GM13976 (cell line): ENCODE data around the gene SLC9A6.

Experiments used
- DNase-seq: peaks from one replicate; pipeline ENCODE4 v3.0.0; 2012; ENCODE audit warnings: low spot score
- in situ Hi-C: fragments of 300-500 bp; cut with MboI; formaldehyde crosslinking; loops from one replicate; pipeline ENCODE4 v1.12.0; 2022; ENCODE audit warnings: low sequenced_read_pairs, mixed read lengths, inconsistent platforms; ENCODE audit not compliant: unreplicated experiment
- TF ChIP-seq, protein P1 (sequence below): IDR thresholded peaks from 2 replicates; pipeline ENCODE4 v1.5.1; 2012; ENCODE audit warnings: borderline replicate concordance, mild to moderate bottlenecking; ENCODE audit not compliant: insufficient read depth; ENCODE audit errors: extremely low read depth, missing control alignments, control extremely low read depth

SLC9A6 gene

GRCh38 chrX:135985157-135985972 is at the start of gene SLC9A6:
Gene SLC9A6, plus strand, starts transcription at chrX:135985435. Its CDS starts 224 bp downstream, at chrX:135985659.
- peak; percentile 84 for DNase-seq
- TF ChIP-seq, protein P1, sequence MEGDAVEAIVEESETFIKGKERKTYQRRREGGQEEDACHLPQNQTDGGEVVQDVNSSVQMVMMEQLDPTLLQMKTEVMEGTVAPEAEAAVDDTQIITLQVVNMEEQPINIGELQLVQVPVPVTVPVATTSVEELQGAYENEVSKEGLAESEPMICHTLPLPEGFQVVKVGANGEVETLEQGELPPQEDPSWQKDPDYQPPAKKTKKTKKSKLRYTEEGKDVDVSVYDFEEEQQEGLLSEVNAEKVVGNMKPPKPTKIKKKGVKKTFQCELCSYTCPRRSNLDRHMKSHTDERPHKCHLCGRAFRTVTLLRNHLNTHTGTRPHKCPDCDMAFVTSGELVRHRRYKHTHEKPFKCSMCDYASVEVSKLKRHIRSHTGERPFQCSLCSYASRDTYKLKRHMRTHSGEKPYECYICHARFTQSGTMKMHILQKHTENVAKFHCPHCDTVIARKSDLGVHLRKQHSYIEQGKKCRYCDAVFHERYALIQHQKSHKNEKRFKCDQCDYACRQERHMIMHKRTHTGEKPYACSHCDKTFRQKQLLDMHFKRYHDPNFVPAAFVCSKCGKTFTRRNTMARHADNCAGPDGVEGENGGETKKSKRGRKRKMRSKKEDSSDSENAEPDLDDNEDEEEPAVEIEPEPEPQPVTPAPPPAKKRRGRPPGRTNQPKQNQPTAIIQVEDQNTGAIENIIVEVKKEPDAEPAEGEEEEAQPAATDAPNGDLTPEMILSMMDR, result no peak
- in situ Hi-C loops, result no loop called here

DNA sequence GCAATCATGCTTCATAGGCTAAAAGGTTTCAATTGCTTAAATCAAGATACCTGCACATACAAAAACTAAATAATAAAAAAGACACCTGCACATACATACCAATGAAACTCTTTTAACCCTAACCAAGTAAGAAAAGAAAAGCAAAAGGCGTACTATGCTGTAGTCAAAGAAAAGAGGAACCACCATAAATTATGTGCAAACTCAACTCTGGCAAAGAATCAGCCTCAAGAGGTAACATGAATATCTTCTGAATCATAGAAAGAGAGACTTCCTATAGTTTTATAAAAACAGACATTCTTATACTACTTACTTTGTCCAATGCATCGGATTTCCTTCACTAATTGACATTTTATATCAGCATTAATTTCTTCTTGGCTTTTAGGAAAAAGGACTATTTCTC is 40.7 kb upstream of the SLC9A6 start:
- DNase-seq, result no peak
- in situ Hi-C loops, result no loop called here
- TF ChIP-seq, protein P1, result no peak

DNA sequence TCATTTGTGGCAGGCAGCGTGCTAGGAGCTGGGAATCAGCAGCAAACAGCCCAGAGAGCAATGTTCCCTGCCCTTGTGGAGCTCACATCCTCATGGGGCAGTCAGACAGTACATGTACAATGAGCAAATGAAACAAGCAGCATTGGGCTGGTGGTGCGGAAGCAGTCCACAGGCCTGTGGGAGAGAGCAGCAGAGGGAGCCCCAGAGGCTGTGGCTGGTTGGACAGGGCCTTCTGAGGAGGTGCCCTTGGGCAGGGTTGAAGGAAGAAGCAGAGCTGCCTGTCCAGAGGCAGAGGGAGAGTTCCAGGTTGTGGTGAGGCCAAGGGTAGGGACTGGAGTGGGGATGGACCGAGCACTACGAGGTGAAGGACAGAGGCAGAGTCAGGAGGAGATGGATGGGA is 33.9 kb upstream of the SLC9A6 start:
- TF ChIP-seq, protein P1, result no peak
- no peak for DNase-seq
- in situ Hi-C loops, result no loop called here

DNA sequence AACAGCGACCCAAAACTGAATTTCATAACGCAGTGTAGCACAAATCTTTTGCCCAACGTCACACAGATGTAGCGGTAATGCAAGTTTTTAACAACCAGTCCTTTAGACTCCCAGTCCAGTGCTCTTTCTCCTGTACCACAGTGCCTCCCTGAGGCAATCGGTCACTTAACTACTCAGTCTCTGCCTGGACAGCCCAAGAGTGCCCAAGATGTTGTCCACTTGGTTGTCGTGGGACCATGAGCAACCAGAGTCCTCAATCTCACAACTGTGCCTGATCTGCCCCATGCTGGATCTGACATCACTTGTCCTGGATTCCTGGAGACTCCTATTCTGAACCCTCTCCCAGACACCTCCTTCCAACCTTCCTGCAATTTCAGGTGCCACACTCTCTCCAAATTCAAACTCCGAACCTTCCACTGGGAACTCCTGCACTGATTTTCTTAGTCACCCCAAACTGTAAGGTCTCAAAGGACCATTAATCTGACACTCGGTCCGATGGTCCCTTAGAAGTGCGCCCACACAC is 12.1 kb upstream of the SLC9A6 start:
- in situ Hi-C loops, result no loop called here
- TF ChIP-seq, protein P1, result no peak
- no peak for DNase-seq

- TF ChIP-seq, protein P1, result no peak
- DNase-seq, result peak; percentile 89
- in situ Hi-C loops, result no loop called here
These were observed 11.5 kb upstream of the SLC9A6 start, which contains the start of gene MMGT1 for GRCh38 chrX:135973548-135974278. Gene MMGT1, minus strand, starts transcription at chrX:135973988. Its CDS starts 313 bp downstream, at chrX:135973675.

DNA sequence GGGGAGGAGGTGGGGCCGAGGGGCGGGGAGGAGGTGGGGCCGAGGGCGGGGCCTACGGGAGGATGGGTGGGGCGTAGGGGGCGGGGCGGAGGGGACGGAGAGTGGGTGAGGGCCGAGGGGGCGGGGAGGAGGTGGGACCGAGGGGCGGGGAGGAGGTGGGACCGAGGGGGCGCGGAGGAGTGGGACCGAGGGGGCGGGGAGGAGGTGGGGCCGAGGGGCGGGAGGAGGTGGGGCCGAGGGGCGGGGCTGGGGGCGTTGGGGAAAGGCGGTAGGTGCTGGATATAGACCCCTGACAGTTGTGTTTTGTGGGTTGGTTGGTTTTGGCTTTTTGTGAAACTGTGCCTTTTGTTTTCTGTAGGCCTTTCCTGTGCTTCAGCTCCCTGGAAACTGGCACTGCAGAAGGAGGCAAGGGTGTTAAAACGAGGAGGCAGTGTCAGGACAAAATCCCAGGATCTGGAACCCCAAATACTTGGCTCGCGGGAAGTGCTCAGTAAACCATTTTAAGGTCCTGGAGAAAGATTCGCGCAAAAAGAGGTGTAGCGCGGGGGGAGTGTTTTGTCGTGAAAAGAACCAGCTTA is 10.9 kb upstream of the SLC9A6 start:
- TF ChIP-seq, protein P1, result no peak
- in situ Hi-C loops, result no loop called here
- DNase-seq, result peak; percentile 88
